HG02943 (cell line): ENCODE data around the gene XKR7.
"Not testable (repeated sequence)": the region's sequence is repeated elsewhere in the genome, so short reads cannot be mapped to it uniquely, and the experiment has no call there.

Experiments used
- ATAC-seq: cut with Tn5 transposase; IDR thresholded peaks from one replicate; pipeline ENCODE4 v1.9.1; 2021; ENCODE audit warnings: mild to moderate bottlenecking, low read depth, moderate library complexity; ENCODE audit not compliant: unreplicated experiment

Gene XKR7

GRCh38 chr20:32010101-32010500, 42.1 kb downstream of the XKR7 start, which contains the start of gene CCM2L:
TSS of gene CCM2L (plus strand) at chr20:32010438. CDS start at chr20:32010455, 17 bp downstream.
- ATAC-seq = no peak

GRCh38 chr20:32010666-32011065, 42.7 kb downstream of the XKR7 start:
- ATAC-seq = no peak

GRCh38 chr20:32012159-32012688, 44.3 kb downstream of the XKR7 start:
- ATAC-seq = no peak

GRCh38 chr20:32013326-32013725, 45.4 kb downstream of the XKR7 start:
- no peak for ATAC-seq

- ATAC-seq = no peak
These were observed 49.8 kb downstream of the XKR7 start for GRCh38 chr20:32017711-32018251.

GRCh38 chr20:32018269-32019155, 50.6 kb downstream of the XKR7 start:
- no peak for ATAC-seq

- no peak for ATAC-seq
These were observed 51.2 kb downstream of the XKR7 start for GRCh38 chr20:32019156-32019510.

- no peak for ATAC-seq
These were observed 51.9 kb downstream of the XKR7 start for GRCh38 chr20:32019563-32020463.

- ATAC-seq = no peak
These were observed 53.1 kb downstream of the XKR7 start for GRCh38 chr20:32021091-32021490.

GRCh38 chr20:32024683-32025295, 56.8 kb downstream of the XKR7 start:
- no peak for ATAC-seq

- no peak for ATAC-seq
These were observed 59.7 kb downstream of the XKR7 start for GRCh38 chr20:32027643-32028042.

GRCh38 chr20:32028647-32029372, 60.9 kb downstream of the XKR7 start:
- ATAC-seq = no peak

GRCh38 chr20:32029561-32029960, 61.6 kb downstream of the XKR7 start:
- no peak for ATAC-seq

GRCh38 chr20:32031007-32031958, 63.3 kb downstream of the XKR7 start:
- ATAC-seq = no peak

GRCh38 chr20:32033316-32033715, 65.4 kb downstream of the XKR7 start:
- no peak for ATAC-seq

GRCh38 chr20:32033721-32034120, 65.8 kb downstream of the XKR7 start:
- not testable (repeated sequence) for ATAC-seq

- ATAC-seq = no peak
These were observed 66.9 kb downstream of the XKR7 start for GRCh38 chr20:32034581-32035425.

- no peak for ATAC-seq
These were observed 67.5 kb downstream of the XKR7 start for GRCh38 chr20:32035426-32035779.
